IMR-90 (cell line): ENCODE measurements around the gene GLB1L.

Experiments used
- BHLHE40 ChIP-seq: fragments of 150-350 bp; IDR thresholded peaks from 2 replicates; pipeline ENCODE4 v1.6.1; 2016; ENCODE audit warnings: mild to moderate bottlenecking, low read depth, low read length
- CHD1 ChIP-seq: IDR thresholded peaks from 2 replicates; pipeline ENCODE4 v1.6.1; 2012; ENCODE audit warnings: low read depth, low read length, improper control_type of control experiment
- MAZ ChIP-seq: IDR thresholded peaks from 2 replicates; pipeline ENCODE4 v1.6.1; 2012; ENCODE audit warnings: low read depth, mild to moderate bottlenecking, low read length, improper control_type of control experiment, moderate library complexity, borderline replicate concordance
- NFE2L2 ChIP-seq: fragments of 150-350 bp; IDR thresholded peaks from 2 replicates; pipeline ENCODE4 v1.6.1; 2016; ENCODE audit warnings: low read depth, mild to moderate bottlenecking, low read length
- POLR2A ChIP-seq: IDR thresholded peaks from 2 replicates; pipeline ENCODE4 v1.6.1; 2012; ENCODE audit warnings: mild to moderate bottlenecking, low read depth, low read length
- RAD21 ChIP-seq: IDR thresholded peaks from 2 replicates; pipeline ENCODE4 v1.6.1; 2012; ENCODE audit warnings: low read length, improper control_type of control experiment
- RCOR1 ChIP-seq: IDR thresholded peaks from 2 replicates; pipeline ENCODE4 v1.6.1; 2012; ENCODE audit warnings: mild to moderate bottlenecking, low read length, improper control_type of control experiment; ENCODE audit not compliant: insufficient replicate concordance
- RFX5 ChIP-seq: IDR thresholded peaks from 2 replicates; pipeline ENCODE4 v1.8.0; 2012; ENCODE audit warnings: low read depth, mild to moderate bottlenecking, low read length, moderate library complexity
- SMC3 ChIP-seq: fragments of 150-350 bp; IDR thresholded peaks from 2 replicates; pipeline ENCODE4 v1.6.1; 2016; ENCODE audit warnings: low read depth, mild to moderate bottlenecking, antibody characterized with exemption, low read length, moderate library complexity
- USF2 ChIP-seq: fragments of 150-350 bp; IDR thresholded peaks from 2 replicates; pipeline ENCODE4 v1.6.1; 2017; ENCODE audit warnings: mild to moderate bottlenecking, antibody characterized with exemption, low read length, low read depth
- TF ChIP-seq, protein P1 (sequence below): conservative IDR thresholded peaks from 2 replicates; pipeline ENCODE4 v1.5.1; 2012; ENCODE audit warnings: mild to moderate bottlenecking, low read depth, low read length, improper control_type of control experiment

DNA sequence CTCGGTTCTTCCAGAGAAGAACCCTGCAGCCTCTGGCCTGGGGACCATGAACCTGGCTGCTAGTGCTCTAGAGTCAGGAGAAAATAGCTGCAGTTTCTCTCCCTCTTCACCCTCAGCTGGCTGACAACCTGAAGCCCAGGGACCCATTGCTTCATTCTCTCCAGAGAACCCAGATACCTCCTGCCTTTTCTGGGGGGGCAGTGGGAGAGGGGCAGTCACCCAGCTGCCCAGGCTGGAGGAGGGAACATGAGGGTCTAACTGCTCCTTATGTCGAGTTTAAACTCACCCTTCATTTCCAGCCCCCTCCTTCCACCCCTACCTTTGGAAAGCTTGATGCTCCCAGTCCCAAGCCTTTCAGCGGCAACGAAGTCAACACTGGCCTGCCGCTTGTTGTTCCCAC lies 46.3 kb downstream of the GLB1L start:
- TF ChIP-seq, protein P1, sequence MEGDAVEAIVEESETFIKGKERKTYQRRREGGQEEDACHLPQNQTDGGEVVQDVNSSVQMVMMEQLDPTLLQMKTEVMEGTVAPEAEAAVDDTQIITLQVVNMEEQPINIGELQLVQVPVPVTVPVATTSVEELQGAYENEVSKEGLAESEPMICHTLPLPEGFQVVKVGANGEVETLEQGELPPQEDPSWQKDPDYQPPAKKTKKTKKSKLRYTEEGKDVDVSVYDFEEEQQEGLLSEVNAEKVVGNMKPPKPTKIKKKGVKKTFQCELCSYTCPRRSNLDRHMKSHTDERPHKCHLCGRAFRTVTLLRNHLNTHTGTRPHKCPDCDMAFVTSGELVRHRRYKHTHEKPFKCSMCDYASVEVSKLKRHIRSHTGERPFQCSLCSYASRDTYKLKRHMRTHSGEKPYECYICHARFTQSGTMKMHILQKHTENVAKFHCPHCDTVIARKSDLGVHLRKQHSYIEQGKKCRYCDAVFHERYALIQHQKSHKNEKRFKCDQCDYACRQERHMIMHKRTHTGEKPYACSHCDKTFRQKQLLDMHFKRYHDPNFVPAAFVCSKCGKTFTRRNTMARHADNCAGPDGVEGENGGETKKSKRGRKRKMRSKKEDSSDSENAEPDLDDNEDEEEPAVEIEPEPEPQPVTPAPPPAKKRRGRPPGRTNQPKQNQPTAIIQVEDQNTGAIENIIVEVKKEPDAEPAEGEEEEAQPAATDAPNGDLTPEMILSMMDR = no peak
- TF ChIP-seq MAZ (no peak), RCOR1 (no peak), POLR2A (no peak), SMC3 (no peak), NFE2L2 (no peak), BHLHE40 (no peak), CHD1 (no peak), RFX5 (no peak), USF2 (no peak), RAD21 (no peak)
